Adrenal gland (tissue), 5 donors: ENCODE data around the gene TMEM79.

Experiments used
- POLR2A ChIP-seq, 2 donors: fragments of 450-650 bp; IDR thresholded peaks; one replicate each; pipeline ENCODE4 v1.6.1; 2017; ENCODE audit warnings: antibody characterized with exemption in 2 of 2, mild to moderate bottlenecking in 2 of 2, moderate library complexity in 1 of 2
- TF ChIP-seq, protein P1 (sequence below), 6 experiments: fragments of 450-650 bp in 4 of 6; fragments of 200-600 bp in 2 of 6; sonication (generic) in 1 of 6; IDR thresholded peaks; 1 replicate in 5 of 6; 2 replicates in 1 of 6; pipeline versions ENCODE4 v1.5.1 to v1.8.0; 2016 to 2021; ENCODE audit warnings: antibody characterized with exemption in 6 of 6, mild to moderate bottlenecking in 2 of 6, moderate library complexity in 1 of 6
- donor health status: DM: no; HTN: no; CAD: no.

DNA sequence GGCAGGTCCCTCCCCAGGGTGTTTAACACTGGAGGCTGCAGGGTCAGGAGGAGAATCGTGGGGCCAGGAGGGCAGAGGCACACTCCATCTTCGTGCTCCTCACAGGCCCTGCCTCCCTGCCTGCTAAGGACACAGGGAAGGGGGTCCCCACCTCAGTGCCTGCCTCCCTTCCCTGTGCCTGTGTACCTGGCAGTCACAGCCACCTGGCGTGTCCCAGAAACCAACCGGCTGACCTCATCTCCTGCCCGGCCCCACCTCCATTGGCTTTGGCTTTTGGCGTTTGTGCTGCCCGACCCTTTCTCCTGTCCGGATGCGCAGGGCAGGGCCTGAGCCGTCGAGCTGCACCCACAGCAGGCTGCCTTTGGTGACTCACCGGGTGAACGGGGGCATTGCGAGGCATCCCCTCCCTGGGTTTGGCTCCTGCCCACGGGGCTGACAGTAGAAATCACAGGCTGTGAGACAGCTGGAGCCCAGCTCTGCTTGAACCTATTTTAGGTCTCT lies 42.8 kb upstream of the TMEM79 start:
- TF ChIP-seq, protein P1, sequence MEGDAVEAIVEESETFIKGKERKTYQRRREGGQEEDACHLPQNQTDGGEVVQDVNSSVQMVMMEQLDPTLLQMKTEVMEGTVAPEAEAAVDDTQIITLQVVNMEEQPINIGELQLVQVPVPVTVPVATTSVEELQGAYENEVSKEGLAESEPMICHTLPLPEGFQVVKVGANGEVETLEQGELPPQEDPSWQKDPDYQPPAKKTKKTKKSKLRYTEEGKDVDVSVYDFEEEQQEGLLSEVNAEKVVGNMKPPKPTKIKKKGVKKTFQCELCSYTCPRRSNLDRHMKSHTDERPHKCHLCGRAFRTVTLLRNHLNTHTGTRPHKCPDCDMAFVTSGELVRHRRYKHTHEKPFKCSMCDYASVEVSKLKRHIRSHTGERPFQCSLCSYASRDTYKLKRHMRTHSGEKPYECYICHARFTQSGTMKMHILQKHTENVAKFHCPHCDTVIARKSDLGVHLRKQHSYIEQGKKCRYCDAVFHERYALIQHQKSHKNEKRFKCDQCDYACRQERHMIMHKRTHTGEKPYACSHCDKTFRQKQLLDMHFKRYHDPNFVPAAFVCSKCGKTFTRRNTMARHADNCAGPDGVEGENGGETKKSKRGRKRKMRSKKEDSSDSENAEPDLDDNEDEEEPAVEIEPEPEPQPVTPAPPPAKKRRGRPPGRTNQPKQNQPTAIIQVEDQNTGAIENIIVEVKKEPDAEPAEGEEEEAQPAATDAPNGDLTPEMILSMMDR (IDR thresholded peaks at IDR 0.05) = no peak
- no peak for TF ChIP-seq POLR2A (IDR thresholded peaks at IDR 0.05)
